Epidermal melanocyte (primary cell): ENCODE measurements around the gene TAF15.
A peak's percentile ranks its signal among the peaks of the same experiment; 100 is the strongest.

Experiments
- DNase-seq: peaks from one replicate; pipeline ENCODE4 v3.0.0; 2011; ENCODE audit warnings: low spot score; ENCODE audit not compliant: insufficient read length

Gene TAF15

GRCh38 chr17:35808962-35809854, at the start of gene TAF15:
Gene TAF15, plus strand, starts transcription at chr17:35809484. Its CDS starts 86 bp downstream, at chr17:35809570.
- DNase-seq, result peak; percentile 80

- DNase-seq, result no peak
These were observed 48.7 kb upstream of the TAF15 start, which contains the start of gene C17orf50 for GRCh38 chr17:35760587-35760986. Gene C17orf50, plus strand, starts transcription at chr17:35760887. Its CDS starts 55 bp downstream, at chr17:35760942.

DNA sequence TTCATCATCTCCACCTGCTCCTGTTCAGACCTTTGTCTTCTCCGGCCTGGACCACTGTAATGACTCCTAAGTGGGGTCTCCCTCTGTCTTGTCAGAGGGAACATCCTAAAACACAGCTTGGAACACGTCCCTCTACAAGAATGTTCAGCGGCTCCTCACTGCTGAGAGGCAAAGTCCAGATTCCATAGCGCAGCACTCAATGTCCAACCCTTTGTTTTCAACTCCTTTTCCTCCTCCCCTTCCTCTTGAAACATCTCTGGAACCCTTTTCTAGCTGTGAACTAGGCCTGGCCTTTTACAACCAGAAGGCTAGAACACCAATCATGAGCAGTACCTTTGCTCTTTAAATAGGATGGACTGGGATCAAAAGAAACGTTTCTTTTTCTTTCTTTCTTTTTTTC, 47.7 kb upstream of the TAF15 start:
- DNase-seq, result no peak

DNA sequence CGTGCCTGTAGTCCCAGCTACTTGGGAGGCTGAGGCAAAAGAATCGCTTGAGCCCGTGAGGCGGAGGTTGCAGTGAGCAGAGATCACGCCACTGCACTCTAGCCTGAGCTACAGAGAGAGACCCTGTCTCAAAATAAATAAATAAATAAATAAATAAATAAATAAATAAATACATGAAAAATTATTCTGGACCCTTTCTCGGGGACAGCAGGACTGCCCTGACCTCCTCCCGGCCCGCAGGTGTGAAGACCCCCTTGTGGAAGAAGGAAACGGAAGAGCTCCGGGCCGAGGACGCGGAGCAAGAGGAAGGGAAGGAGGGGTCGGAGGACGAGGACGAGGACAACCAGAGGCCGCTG, 45.5 kb upstream of the TAF15 start:
- no peak for DNase-seq

DNA sequence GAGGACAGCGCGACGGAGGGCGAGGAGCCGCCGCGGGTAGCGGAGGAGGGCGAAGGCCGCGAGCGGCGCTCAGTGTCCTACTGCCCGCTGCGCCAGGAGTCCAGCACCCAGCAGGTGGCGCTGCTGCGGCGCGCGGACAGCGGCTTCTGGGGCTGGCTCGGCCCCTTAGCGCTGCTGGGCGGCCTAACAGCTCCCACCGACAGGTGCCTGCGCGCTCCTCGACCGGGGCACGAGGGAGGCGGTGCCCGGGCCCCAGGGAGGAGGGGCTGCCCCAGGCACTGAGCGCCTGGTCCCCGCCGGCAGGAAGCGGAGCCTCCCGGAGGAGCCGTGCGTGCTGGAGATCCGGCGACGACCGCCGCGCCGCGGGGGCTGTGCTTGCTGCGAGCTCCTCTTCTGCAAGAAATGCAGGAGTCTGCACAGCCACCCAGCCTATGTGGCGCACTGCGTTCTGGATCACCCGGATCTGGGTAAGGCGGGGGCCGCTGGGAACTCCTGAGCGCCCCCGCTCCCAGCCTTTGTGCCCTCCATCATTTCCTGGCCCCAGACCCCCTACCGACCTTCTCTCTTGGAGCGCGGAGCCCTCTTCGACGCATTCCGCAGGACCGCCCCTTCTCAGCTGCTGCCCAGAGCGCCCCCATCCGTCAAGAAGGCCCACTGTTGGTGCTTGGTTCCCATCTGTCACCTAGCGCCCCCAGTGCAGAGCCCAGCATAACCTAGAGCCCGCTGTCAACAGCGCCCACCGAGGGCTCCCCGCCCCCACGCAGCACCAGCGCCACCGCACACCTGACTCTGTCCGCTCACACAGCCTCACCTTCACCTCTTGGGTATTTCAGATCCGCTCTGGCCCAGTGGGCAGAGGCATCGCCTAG, 44.9 kb upstream of the TAF15 start:
- DNase-seq, result peak; percentile 92

GRCh38 chr17:35765086-35765710, 44.1 kb upstream of the TAF15 start:
- peak; percentile 57 for DNase-seq

DNA sequence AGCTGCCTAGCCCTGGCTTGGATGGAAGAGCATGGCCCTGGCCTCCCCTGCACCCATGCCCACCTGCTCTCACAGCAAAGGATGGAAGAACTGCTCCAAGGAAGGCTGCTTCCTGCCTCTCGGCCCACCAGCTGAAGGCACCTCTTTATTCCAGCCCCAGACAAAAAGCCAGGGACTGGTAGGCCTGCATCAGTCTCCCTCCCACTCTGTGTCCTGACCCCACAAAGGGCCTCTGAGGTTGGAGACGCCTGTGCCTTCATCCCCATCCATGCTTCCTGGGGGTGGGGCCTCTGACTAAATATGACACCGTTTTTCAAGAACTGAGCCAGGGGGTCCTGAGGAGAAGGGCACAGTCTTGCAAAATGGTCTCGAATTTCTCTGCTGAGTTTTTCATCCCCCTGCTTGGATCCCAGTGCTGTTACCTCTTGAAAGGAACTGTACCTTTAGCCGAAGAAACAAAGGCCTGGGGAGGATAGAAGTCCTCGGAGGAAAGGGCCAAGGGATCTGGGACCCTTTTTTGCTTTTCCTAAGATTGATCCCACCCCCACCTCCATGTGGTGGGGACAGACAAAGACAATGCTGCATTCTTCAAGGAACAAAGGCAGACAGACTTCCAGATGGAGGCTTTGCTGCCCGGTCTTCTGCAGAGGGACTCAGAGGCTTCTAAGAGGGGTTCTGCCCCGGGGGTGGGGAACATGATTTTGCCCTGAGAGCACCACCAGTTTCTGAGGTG, 43.4 kb upstream of the TAF15 start:
- no peak for DNase-seq

GRCh38 chr17:35766489-35766877, 42.8 kb upstream of the TAF15 start:
- DNase-seq, result no peak

DNA sequence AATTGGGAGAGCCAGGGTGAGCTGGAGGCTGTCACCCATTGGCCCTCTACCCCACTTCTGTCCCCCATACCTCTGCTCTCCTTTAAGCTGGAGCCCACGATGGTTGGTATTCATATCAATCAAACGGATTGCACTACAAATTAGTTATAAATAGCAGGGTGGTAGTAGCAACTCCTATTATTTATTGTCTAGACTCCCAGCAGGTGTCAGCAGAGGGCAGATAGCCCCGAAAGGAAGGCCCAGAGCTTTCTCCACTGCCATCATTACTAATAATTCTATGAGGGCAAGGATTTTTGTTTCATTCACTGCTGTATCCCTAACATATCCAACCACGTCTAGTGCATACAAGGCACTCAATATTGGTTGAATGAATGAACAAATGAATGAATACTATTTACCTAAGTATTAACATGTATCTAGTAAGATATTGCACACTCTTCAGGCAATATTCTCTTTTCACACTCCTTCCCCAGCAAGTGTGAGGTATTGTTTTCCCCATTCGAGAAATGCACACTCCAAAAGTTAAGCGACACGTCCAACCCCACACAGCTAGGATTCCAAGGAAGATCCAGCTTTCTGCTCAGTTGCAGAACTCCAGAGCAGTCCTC, 42.3 kb upstream of the TAF15 start:
- DNase-seq, result peak; percentile 71

DNA sequence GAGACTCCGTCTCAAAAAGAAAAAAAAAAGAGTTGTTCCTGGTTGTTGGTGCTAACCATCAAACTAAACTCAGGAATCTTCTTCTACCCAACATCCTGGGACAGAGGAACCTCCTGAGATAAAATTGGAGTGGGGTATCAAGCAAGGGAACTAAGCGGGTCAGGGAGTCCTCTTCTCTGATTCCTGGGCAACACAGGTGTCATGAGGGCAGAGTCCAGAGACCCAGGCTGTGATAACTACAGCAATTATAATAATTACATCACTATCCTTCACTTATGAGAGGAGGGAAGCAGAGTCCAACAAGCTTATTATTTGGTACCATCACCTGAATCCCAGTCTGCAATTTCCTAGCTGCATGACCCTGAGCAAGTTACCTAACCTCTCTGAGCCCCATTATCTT, 40.5 kb upstream of the TAF15 start:
- no peak for DNase-seq

- no peak for DNase-seq
These were observed 39.3 kb upstream of the TAF15 start for GRCh38 chr17:35769895-35770486.

- no peak for DNase-seq
These were observed 36.2 kb upstream of the TAF15 start for GRCh38 chr17:35773129-35773528.

GRCh38 chr17:35773679-35774425, 35.4 kb upstream of the TAF15 start:
- no peak for DNase-seq

- DNase-seq, result no peak
These were observed 34.8 kb upstream of the TAF15 start for GRCh38 chr17:35774499-35774898.

DNA sequence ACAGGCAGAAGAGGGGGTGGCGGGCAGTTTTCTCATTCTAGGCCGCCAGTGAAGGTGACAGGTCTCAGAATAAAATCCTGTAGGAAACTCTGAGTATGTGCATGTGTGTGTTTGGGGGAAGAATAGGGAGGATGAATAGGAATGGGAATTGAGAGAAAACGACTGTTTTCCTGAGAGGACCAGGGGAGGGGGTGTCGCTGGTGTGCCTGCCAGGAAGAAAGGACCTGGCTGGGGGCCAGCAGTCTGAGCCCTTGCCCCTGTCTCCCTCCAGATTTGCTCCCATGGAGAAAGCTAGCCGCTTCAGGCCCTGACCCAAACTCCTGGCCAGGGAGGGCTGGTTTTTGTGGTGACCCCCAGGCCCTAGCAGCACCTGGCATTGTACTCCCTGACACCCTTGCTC, 34.2 kb upstream of the TAF15 start:
- DNase-seq, result no peak

GRCh38 chr17:35775583-35775982, 33.7 kb upstream of the TAF15 start:
- no peak for DNase-seq

GRCh38 chr17:35778641-35779196, 30.6 kb upstream of the TAF15 start:
- DNase-seq, result no peak

DNA sequence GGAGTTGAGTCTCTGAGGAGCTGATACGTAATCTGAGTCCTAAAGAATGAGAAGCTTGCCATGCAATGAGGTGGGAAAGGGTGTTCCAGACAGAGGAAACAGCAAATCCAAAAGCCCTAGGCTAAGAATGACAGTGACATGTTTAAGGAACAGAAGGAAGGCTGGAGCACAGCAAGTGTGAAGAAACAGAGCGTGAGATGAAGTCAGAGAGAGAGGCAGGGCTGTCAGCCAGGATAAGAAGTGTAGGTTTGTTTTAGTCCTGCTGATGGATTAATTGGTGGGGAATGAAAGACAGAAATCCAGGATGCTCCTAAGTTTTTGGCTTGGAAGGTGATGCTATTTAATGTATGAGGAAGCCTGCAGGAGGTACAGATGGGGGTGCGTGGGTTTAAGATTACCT, 28.3 kb upstream of the TAF15 start:
- no peak for DNase-seq

DNA sequence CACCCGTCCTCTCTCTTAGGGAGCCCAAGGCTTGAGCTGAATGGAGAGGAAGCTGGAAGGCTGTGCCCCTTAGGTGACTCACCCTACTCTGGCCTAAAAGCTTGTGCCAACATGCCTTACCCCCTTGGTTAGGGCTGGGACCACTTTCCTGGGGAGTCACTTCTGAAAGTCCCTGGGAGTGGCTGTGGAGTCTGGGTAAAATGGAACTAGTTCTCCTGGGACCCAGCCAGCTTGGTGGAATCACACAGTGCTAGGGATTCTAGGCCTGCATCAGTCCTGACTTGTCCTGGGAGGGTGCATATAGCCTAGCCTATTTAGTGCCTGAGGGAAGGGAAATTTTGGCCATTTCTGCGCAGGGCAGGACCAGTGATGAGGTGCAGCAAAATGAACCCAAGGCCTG, 24.4 kb upstream of the TAF15 start:
- no peak for DNase-seq
